ENCODE results near the gene DNAJB7.
"Not testable (repeated sequence)": the region's sequence is repeated elsewhere in the genome, so short reads cannot be mapped to it uniquely, and the experiment has no call there.

The DNAJB7 gene

GRCh38 chr22:40862013-40862412 is at the start of gene DNAJB7:
Gene DNAJB7 (minus strand): TSS chr22:40862113. CDS start chr22:40861994, 119 bp downstream.
- DNase-seq = no peak

- no peak for DNase-seq
Observed at GRCh38 chr22:40908895-40909294, 47.0 kb upstream of the DNAJB7 start.

GRCh38 chr22:40904101-40904500 is 42.2 kb upstream of the DNAJB7 start:
- DNase-seq = no peak

- peak; percentile 3 for DNase-seq
Observed at GRCh38 chr22:40898850-40899357, 37.0 kb upstream of the DNAJB7 start.

- DNase-seq = no peak
Observed at GRCh38 chr22:40894417-40894816, 32.5 kb upstream of the DNAJB7 start.

- DNase-seq = no peak
Observed at GRCh38 chr22:40890881-40891280, 29.0 kb upstream of the DNAJB7 start.

GRCh38 chr22:40889116-40889515 is 27.2 kb upstream of the DNAJB7 start:
- DNase-seq = no peak

GRCh38 chr22:40878922-40879321 is 17.0 kb upstream of the DNAJB7 start:
- no peak for DNase-seq

- DNase-seq = no peak
Observed at GRCh38 chr22:40877488-40877887, 15.6 kb upstream of the DNAJB7 start.

- no peak for DNase-seq
Observed at GRCh38 chr22:40876907-40877306, 15.0 kb upstream of the DNAJB7 start.

- no peak for DNase-seq
Observed at GRCh38 chr22:40875111-40875510, 13.2 kb upstream of the DNAJB7 start.

- DNase-seq = no peak
Observed at GRCh38 chr22:40874016-40874415, 12.1 kb upstream of the DNAJB7 start.

- not testable (repeated sequence) for DNase-seq
Observed at GRCh38 chr22:40868379-40868778, 6.5 kb upstream of the DNAJB7 start.

- no peak for DNase-seq
Observed at GRCh38 chr22:40867109-40867508, 5.2 kb upstream of the DNAJB7 start.

GRCh38 chr22:40862537-40862936 is 624 bp upstream of the DNAJB7 start:
- no peak for DNase-seq

GRCh38 chr22:40857309-40857855 is 4.5 kb downstream of the DNAJB7 start:
- DNase-seq = no peak

- peak; percentile 97 for DNase-seq
Observed at GRCh38 chr22:40856513-40857308, 5.2 kb downstream of the DNAJB7 start, which contains the start of the genes ST13 and XPNPEP3. Gene ST13 (minus strand): TSS chr22:40856639. CDS start chr22:40856540, 99 bp downstream. Gene XPNPEP3 (plus strand): TSS chr22:40857148. CDS start chr22:40857182, 34 bp downstream.

GRCh38 chr22:40855979-40856512 is 5.9 kb downstream of the DNAJB7 start:
- DNase-seq = no peak

GRCh38 chr22:40855071-40855978 is 6.6 kb downstream of the DNAJB7 start:
- no peak for DNase-seq

- DNase-seq = no peak
Observed at GRCh38 chr22:40853961-40854360, 8.0 kb downstream of the DNAJB7 start.

- DNase-seq = no peak
Observed at GRCh38 chr22:40853333-40853732, 8.6 kb downstream of the DNAJB7 start.

- DNase-seq = not testable (repeated sequence)
Observed at GRCh38 chr22:40845816-40846215, 16.1 kb downstream of the DNAJB7 start.

GRCh38 chr22:40844951-40845350 is 17.0 kb downstream of the DNAJB7 start:
- no peak for DNase-seq
